Measurements from ENCODE around the gene THRSP. TPM values are rescaled to one million over a fixed set of nuclear protein-coding genes. Genes with fewer than 3 reads are reported as not detected.

THRSP gene
- total and polyA plus RNA-seq, 2 experiments from 2014 or later, result not detected

DNA sequence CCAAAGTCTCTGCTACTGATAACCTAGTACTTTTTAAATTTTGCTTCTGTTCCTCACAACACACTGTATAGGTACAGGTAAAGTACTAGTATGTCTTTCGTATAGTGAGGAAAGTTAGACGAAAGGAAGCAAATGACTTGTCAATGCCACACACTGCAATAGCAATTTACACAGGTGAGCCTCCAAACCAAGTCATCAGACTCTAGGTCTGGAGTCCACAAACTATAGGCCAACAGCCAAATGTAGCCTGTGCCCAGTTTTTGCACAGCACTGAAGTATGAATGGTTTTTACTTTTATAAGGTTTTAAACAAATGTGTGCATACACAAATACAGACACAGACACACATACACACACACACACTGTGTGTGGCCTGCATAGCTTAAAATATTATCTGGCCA is 47.6 kb downstream of the THRSP start (continued):
- TF ChIP-seq, protein P1, sequence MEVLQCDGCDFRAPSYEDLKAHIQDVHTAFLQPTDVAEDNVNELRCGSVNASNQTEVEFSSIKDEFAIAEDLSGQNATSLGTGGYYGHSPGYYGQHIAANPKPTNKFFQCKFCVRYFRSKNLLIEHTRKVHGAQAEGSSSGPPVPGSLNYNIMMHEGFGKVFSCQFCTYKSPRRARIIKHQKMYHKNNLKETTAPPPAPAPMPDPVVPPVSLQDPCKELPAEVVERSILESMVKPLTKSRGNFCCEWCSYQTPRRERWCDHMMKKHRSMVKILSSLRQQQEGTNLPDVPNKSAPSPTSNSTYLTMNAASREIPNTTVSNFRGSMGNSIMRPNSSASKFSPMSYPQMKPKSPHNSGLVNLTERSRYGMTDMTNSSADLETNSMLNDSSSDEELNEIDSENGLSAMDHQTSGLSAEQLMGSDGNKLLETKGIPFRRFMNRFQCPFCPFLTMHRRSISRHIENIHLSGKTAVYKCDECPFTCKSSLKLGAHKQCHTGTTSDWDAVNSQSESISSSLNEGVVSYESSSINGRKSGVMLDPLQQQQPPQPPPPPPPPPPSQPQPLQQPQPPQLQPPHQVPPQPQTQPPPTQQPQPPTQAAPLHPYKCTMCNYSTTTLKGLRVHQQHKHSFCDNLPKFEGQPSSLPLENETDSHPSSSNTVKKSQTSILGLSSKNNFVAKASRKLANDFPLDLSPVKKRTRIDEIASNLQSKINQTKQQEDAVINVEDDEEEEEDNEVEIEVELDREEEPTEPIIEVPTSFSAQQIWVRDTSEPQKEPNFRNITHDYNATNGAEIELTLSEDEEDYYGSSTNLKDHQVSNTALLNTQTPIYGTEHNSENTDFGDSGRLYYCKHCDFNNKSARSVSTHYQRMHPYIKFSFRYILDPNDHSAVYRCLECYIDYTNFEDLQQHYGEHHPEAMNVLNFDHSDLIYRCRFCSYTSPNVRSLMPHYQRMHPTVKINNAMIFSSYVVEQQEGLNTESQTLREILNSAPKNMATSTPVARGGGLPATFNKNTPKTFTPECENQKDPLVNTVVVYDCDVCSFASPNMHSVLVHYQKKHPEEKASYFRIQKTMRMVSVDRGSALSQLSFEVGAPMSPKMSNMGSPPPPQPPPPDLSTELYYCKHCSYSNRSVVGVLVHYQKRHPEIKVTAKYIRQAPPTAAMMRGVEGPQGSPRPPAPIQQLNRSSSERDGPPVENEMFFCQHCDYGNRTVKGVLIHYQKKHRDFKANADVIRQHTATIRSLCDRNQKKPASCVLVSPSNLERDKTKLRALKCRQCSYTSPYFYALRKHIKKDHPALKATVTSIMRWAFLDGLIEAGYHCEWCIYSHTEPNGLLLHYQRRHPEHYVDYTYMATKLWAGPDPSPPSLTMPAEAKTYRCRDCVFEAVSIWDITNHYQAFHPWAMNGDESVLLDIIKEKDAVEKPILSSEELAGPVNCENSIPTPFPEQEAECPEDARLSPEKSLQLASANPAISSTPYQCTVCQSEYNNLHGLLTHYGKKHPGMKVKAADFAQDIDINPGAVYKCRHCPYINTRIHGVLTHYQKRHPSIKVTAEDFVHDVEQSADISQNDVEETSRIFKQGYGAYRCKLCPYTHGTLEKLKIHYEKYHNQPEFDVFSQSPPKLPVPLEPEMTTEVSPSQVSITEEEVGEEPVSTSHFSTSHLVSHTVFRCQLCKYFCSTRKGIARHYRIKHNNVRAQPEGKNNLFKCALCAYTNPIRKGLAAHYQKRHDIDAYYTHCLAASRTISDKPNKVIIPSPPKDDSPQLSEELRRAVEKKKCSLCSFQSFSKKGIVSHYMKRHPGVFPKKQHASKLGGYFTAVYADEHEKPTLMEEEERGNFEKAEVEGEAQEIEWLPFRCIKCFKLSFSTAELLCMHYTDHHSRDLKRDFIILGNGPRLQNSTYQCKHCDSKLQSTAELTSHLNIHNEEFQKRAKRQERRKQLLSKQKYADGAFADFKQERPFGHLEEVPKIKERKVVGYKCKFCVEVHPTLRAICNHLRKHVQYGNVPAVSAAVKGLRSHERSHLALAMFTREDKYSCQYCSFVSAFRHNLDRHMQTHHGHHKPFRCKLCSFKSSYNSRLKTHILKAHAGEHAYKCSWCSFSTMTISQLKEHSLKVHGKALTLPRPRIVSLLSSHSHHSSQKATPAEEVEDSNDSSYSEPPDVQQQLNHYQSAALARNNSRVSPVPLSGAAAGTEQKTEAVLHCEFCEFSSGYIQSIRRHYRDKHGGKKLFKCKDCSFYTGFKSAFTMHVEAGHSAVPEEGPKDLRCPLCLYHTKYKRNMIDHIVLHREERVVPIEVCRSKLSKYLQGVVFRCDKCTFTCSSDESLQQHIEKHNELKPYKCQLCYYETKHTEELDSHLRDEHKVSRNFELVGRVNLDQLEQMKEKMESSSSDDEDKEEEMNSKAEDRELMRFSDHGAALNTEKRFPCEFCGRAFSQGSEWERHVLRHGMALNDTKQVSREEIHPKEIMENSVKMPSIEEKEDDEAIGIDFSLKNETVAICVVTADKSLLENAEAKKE (CRISPR knock-in tag; IDR thresholded peaks at IDR 0.05), result no peak
- TF ChIP-seq STAT1 (IDR thresholded peaks at IDR 0.05; ENCODE audit: unreplicated experiment) (no peak), CTCF (conservative IDR thresholded peaks at IDR 0.05; ENCODE audit: low read depth in 2 of 2) (no peak), CREB1 (CRISPR knock-in tag; IDR thresholded peaks at IDR 0.05; ENCODE audit: low read depth) (no peak), NANOG (IDR thresholded peaks at IDR 0.05; ENCODE audit: borderline replicate concordance) (no peak)

GRCh38 chr11:78112582-78113275 is 49.1 kb downstream of the THRSP start:
- no peak overlapping the region for H3K27ac Mint-ChIP-seq
- DNase-seq (ENCODE audit: low spot score) (no peak), ATAC-seq (no peak)
- Histone ChIP-seq H2AFZ (no peak overlapping the region), H3K9me2 (ENCODE audit: insufficient read depth) (no peaks in the 10 kb centered on the region), H3K4me3 (no peak overlapping the region), H3K79me2 (replicated peaks; ENCODE audit: insufficient read depth) (no peaks in the 10 kb centered on the region), H3K4me1 (ENCODE audit: insufficient read depth) (no peaks in the 10 kb centered on the region), H3K27me3 (ENCODE audit: insufficient read depth) (no peaks in the 10 kb centered on the region), H3K4me2 (no peak overlapping the region), H3K27ac (ENCODE audit: low read depth) (no peak overlapping the region), H3F3A (replicated peaks; ENCODE audit: low read depth) (no peaks in the 10 kb centered on the region), H3K36me3 (ENCODE audit: insufficient read depth) (peaks cover 41% of the 10 kb centered on the region; the same call in 1 of the 2 replicates), H4K20me1 (replicated peaks; ENCODE audit: insufficient read depth) (no peaks in the 10 kb centered on the region)
- H3K27me3 Mint-ChIP-seq (ENCODE audit: insufficient read depth, low read depth, poor library complexity), result peaks cover 1% of the 10 kb centered on the region
- H3K9me3 Mint-ChIP-seq, result no peaks in the 10 kb centered on the region
- H3K4me3 Mint-ChIP-seq, result no peak overlapping the region
- H3K36me3 Mint-ChIP-seq (ENCODE audit: low read depth), result peaks cover 47% of the 10 kb centered on the region
- no peaks in the 10 kb centered on the region for H3K4me1 Mint-ChIP-seq
- TF ChIP-seq, protein P1 (CRISPR knock-in tag; IDR thresholded peaks at IDR 0.05), result no peak
- no peak for TF ChIP-seq CREB1 (CRISPR knock-in tag; IDR thresholded peaks at IDR 0.05; ENCODE audit: low read depth)
- TF ChIP-seq NANOG (IDR thresholded peaks at IDR 0.05; ENCODE audit: borderline replicate concordance), result no peak
